ENCODE measurements around the gene PCCA. TPM values are rescaled to one million over a fixed set of nuclear protein-coding genes. Genes with fewer than 3 reads are reported as not detected.
"Not testable (repeated sequence)": the region's sequence is repeated elsewhere in the genome, so short reads cannot be mapped to it uniquely, and the experiment has no call there.

Gene PCCA
- total RNA-seq, 1 experiment from 2014 or later = 4.8 TPM

- DNase-seq (ENCODE audit: low read depth) = no peak
- in situ Hi-C loops (cut with HindIII; ENCODE audit: low pct_unique_long_range_greater_than_20kb, low sequenced_read_pairs) = no loop called here
Measured at GRCh38 chr13:100129605-100130004, 40.7 kb downstream of the PCCA start.

DNA sequence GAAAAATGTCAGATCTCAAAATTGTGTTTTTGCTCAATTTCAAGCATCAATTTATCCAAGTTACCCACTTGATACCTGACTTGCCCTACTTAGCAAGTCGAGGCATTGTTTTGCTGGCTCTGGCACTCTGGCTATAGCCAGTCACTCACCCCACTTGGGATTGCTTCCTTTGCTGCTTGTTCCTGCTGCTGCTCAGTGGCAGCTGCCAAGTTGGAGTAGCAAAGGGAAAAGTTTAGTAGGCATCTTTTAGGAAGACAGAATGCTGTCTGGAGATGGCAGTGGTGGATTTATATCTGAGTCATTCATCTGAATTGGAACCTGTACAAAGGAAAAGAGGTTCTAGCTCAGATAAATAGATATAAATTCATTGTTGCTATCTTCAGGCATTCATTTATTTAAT is 41.2 kb downstream of the PCCA start:
- no peak for DNase-seq (ENCODE audit: low read depth)
- in situ Hi-C loops (cut with HindIII; ENCODE audit: low pct_unique_long_range_greater_than_20kb, low sequenced_read_pairs) = no loop called here

GRCh38 chr13:100130930-100131511 is 42.1 kb downstream of the PCCA start:
- in situ Hi-C loops (cut with HindIII; ENCODE audit: low pct_unique_long_range_greater_than_20kb, low sequenced_read_pairs) = no loop called here
- no peak for DNase-seq (ENCODE audit: low read depth)

- DNase-seq (ENCODE audit: low read depth) = peak; percentile 74
- in situ Hi-C loops (cut with HindIII; ENCODE audit: low pct_unique_long_range_greater_than_20kb, low sequenced_read_pairs) = no loop called here
Measured at GRCh38 chr13:100131863-100132574, 43.1 kb downstream of the PCCA start.

- no peak for DNase-seq (ENCODE audit: low read depth)
- in situ Hi-C loops (cut with HindIII; ENCODE audit: low pct_unique_long_range_greater_than_20kb, low sequenced_read_pairs) = no loop called here
Measured at GRCh38 chr13:100138859-100139491, 50.1 kb downstream of the PCCA start.

GRCh38 chr13:100139817-100140216 is 50.9 kb downstream of the PCCA start:
- no peak for DNase-seq (ENCODE audit: low read depth)
- in situ Hi-C loops (cut with HindIII; ENCODE audit: low pct_unique_long_range_greater_than_20kb, low sequenced_read_pairs) = no loop called here

- in situ Hi-C loops (cut with HindIII; ENCODE audit: low pct_unique_long_range_greater_than_20kb, low sequenced_read_pairs) = no loop called here
- DNase-seq (ENCODE audit: low read depth) = no peak
Measured at GRCh38 chr13:100140441-100140840, 51.5 kb downstream of the PCCA start.

- DNase-seq (ENCODE audit: low read depth); in situ Hi-C loops (cut with HindIII; ENCODE audit: low pct_unique_long_range_greater_than_20kb, low sequenced_read_pairs): not testable (repeated sequence)
Measured at GRCh38 chr13:100141461-100141961, 52.6 kb downstream of the PCCA start.

DNA sequence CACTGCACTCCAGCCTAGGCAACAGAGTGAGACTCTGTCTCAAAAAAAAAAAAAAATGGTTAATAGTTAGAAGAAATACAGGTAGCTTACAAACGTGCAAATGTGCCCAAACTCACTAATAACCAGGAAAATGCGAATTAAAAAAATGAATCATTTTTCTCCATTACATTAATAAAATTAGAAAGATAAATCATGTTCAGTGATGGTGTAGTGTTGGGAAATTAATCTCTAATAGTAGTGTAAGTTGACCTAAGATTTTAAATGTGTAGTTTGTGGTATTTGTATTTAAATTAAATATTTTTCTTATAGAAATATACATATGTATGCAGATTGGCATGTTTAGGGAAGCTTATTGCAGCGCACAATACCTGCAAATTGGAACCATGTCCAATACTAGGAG is 57.6 kb downstream of the PCCA start:
- in situ Hi-C loops (cut with HindIII; ENCODE audit: low pct_unique_long_range_greater_than_20kb, low sequenced_read_pairs) = no loop called here
- no peak for DNase-seq (ENCODE audit: low read depth)

DNA sequence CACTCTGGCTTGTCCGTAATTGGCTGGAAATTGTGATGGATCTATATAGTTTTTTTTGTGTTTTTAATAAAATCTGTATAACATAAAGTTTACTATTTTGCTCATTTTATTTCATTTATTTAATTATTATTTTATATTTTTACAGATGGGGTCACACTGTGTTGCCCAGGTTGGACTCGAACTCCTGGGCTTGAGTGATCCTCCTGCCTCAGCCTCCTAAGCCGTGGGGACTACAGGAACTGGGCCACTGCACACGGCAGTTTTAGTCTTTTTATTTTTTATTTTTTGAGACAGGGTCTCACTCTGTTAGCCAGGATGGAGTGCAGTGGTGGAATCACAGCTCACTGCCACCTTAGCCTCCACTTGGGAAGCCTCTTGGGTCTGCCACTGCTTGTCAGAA is 58.9 kb downstream of the PCCA start:
- in situ Hi-C loops (cut with HindIII; ENCODE audit: low pct_unique_long_range_greater_than_20kb, low sequenced_read_pairs) = no loop called here
- DNase-seq (ENCODE audit: low read depth) = no peak

GRCh38 chr13:100148422-100148821 is 59.5 kb downstream of the PCCA start:
- in situ Hi-C loops (cut with HindIII; ENCODE audit: low pct_unique_long_range_greater_than_20kb, low sequenced_read_pairs) = no loop called here
- no peak for DNase-seq (ENCODE audit: low read depth)

- in situ Hi-C loops (cut with HindIII; ENCODE audit: low pct_unique_long_range_greater_than_20kb, low sequenced_read_pairs) = no loop called here
- DNase-seq (ENCODE audit: low read depth) = no peak
Measured at GRCh38 chr13:100149389-100149788, 60.5 kb downstream of the PCCA start.

- DNase-seq (ENCODE audit: low read depth); in situ Hi-C loops (cut with HindIII; ENCODE audit: low pct_unique_long_range_greater_than_20kb, low sequenced_read_pairs): not testable (repeated sequence)
Measured at GRCh38 chr13:100150711-100151110, 61.8 kb downstream of the PCCA start.

DNA sequence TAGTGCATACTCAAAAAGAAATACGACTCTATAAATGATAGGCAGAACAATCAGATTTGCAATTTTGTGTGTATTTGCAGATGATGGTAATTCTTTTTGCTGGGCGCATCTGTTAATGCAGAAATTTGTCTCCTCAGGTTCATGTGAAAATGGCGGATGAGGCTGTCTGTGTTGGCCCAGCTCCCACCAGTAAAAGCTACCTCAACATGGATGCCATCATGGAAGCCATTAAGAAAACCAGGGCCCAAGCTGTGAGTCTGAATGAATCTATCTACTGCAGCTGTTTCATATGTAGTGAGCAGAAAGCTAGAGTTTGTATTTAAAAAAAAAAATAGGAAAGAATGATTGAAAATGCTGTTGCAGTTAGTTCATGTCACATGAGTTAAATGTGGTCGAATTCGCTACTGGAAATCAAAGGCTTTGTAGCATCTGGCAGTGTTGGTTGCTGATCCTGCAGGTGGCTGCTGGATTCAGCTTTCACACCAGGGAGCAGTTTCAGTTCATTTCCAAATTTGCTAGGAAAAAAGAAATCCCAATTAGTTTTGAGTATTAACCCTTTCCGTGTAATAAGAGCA is 66.0 kb downstream of the PCCA start:
- DNase-seq (ENCODE audit: low read depth) = no peak
- in situ Hi-C loops (cut with HindIII; ENCODE audit: low pct_unique_long_range_greater_than_20kb, low sequenced_read_pairs) = no loop called here

GRCh38 chr13:100156788-100157187 is 67.9 kb downstream of the PCCA start:
- in situ Hi-C loops (cut with HindIII; ENCODE audit: low pct_unique_long_range_greater_than_20kb, low sequenced_read_pairs) = no loop called here
- DNase-seq (ENCODE audit: low read depth) = no peak

GRCh38 chr13:100158569-100158968 is 69.7 kb downstream of the PCCA start:
- in situ Hi-C loops (cut with HindIII; ENCODE audit: low pct_unique_long_range_greater_than_20kb, low sequenced_read_pairs) = no loop called here

DNA sequence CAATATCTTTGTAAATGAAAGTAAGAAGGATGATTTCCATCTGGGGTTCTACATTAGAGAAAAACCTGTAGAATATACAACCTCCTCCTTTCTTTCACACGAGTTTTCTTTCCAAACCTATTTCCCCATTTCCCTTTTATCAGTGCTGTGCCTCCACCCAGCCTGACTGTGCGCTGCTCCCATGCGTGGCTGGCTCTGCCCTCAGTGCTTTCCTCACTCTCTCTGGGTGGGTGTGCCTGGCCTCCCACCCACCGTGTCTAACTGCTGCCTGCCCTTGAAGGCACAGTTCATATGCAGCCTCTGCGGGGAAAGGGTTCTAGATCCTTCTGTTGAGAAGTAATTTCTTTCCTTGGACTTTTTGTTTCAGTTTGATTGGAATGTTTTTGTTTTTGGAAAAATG is 70.7 kb downstream of the PCCA start:
- DNase-seq (ENCODE audit: low read depth) = no peak
- in situ Hi-C loops (cut with HindIII; ENCODE audit: low pct_unique_long_range_greater_than_20kb, low sequenced_read_pairs) = no loop called here

More at GRCh38 chr13:100158569-100158968, 69.7 kb downstream of the PCCA start:
- DNase-seq (ENCODE audit: low read depth) = no peak

DNA sequence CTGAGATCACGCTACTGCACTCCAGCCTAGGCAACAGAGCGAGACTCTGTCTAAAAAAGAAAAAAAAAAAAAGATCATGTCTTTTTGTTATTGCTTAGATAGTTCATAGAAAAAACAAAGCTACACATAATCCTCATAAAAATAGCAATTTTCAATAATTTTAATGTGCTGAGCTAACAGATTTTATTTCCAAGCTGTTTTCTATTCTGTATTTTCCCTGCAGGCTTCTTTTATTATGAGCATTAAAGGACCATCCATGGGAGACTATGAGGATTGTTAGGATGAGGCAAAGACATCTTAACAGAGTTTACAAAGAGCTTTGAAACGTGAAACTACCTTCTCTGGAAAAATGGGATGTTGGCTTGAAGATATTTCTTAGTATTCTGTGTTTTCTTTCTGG is 71.6 kb downstream of the PCCA start:
- no peak for DNase-seq (ENCODE audit: low read depth)
- in situ Hi-C loops (cut with HindIII; ENCODE audit: low pct_unique_long_range_greater_than_20kb, low sequenced_read_pairs) = no loop called here

DNA sequence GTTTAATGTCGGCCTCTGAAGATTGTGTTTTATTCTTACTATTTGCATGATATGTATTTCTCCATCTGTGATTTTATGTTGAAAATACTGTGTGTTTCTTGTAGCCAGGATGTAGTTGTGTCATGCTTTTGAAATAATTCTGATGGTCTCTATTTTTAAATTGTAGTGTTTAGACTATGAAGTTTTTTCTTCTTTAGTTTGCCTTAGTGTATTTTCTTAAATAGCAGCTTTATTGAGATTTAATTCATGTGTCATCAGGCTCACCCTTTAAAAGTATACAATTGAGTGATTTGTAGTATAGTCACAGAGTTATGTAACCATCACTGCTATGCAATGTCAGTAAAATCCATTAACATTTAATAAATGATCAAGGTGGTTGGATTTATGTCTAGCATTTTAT is 74.5 kb downstream of the PCCA start:
- in situ Hi-C loops (cut with HindIII; ENCODE audit: low pct_unique_long_range_greater_than_20kb, low sequenced_read_pairs) = no loop called here
- DNase-seq (ENCODE audit: low read depth) = no peak

All from Caki2 (cell line).